Activated CD4-positive, alpha-beta T cell treated with anti-CD3 and anti-CD28 coated beads, Interleukin-2, amount 10 ng/mL, durations not matched to agents 7 days and 5 days (primary cell): ENCODE measurements around the gene KCNF1. TPM values are rescaled to one million over a fixed set of nuclear protein-coding genes. Genes with fewer than 3 reads are reported as not detected.

Source experiments
- CTCF ChIA-PET: fragments of 350-600 bp; sonication (Branson Sonifier 250); formaldehyde crosslinking; loops from one replicate; lab custom pipeline; 2021; ENCODE audit warnings: antibody characterized with exemption; lab: Charles Lee
- POLR2A ChIA-PET: fragments of 350-600 bp; sonication (Branson Sonifier 250); formaldehyde crosslinking; loops from one replicate; lab custom pipeline; 2021; ENCODE audit warnings: antibody characterized with exemption; lab: Charles Lee
- DNase-seq: peaks from one replicate; pipeline ENCODE4 v3.0.0-alpha.2; 2020
- H3K27ac Mint-ChIP-seq: one replicate; pipeline ENCODE4 v1.8.0; 2021; ENCODE audit warnings: mild to moderate bottlenecking, moderate library complexity, mixed read lengths
- H3K27me3 Mint-ChIP-seq: one replicate; pipeline ENCODE4 v1.8.0; 2021; ENCODE audit warnings: mixed read lengths
- H3K36me3 Mint-ChIP-seq: one replicate; pipeline ENCODE4 v1.8.0; 2021; ENCODE audit warnings: low read depth, mixed read lengths
- H3K4me1 Mint-ChIP-seq: one replicate; pipeline ENCODE4 v1.8.0; 2021; ENCODE audit warnings: mixed read lengths
- H3K4me3 Mint-ChIP-seq: one replicate; pipeline ENCODE4 v1.8.0; 2021; ENCODE audit warnings: mild to moderate bottlenecking, moderate library complexity, mixed read lengths
- H3K9me3 Mint-ChIP-seq: one replicate; pipeline ENCODE4 v1.8.0; 2021; ENCODE audit warnings: mixed read lengths
- total RNA-seq, 2 experiments: library from RNA; stranded (reverse); gene quantifications; one replicate each; pipeline ENCODE4 v1.2.3, GENCODE V29; 2021

The KCNF1 gene
- total RNA-seq, 2 experiments from 2014 or later, result not detected

- no peaks in the 10 kb centered on the region for H3K9me3 Mint-ChIP-seq
- H3K36me3 Mint-ChIP-seq, result no peaks in the 10 kb centered on the region
- H3K27me3 Mint-ChIP-seq, result peaks cover 32% of the 10 kb centered on the region
- H3K4me1 Mint-ChIP-seq, result peaks cover 2% of the 10 kb centered on the region
- DNase-seq, result no peak
- no peak overlapping the region for H3K27ac Mint-ChIP-seq
- no peak overlapping the region for H3K4me3 Mint-ChIP-seq
- ChIA-PET CTCF (no interaction called here), POLR2A (no interaction called here)
These were observed 1.1 kb upstream of the KCNF1 start for GRCh38 chr2:10910625-10911024.

- no peak overlapping the region for H3K4me3 Mint-ChIP-seq
- no peaks in the 10 kb centered on the region for H3K9me3 Mint-ChIP-seq
- ChIA-PET CTCF (interaction anchor here (0.6 to 1.4 kb wide), 2 partner anchors 48 to 172 kb away, joined by 3 to 5 read pairs; no protein-coding TSS in a partner anchor), POLR2A (interaction anchor here (0.5 kb wide), 1 partner anchor 372 kb away, joined by 3 read pairs; no protein-coding TSS in a partner anchor)
- DNase-seq, result no peak
- no peaks in the 10 kb centered on the region for H3K36me3 Mint-ChIP-seq
- H3K27ac Mint-ChIP-seq, result no peak overlapping the region
- peaks cover 2% of the 10 kb centered on the region for H3K4me1 Mint-ChIP-seq
- peaks cover 32% of the 10 kb centered on the region for H3K27me3 Mint-ChIP-seq
These were observed 470 bp downstream of the KCNF1 start for GRCh38 chr2:10912076-10912731.

GRCh38 chr2:10912796-10913455 is 1.2 kb downstream of the KCNF1 start:
- no peak overlapping the region for H3K4me3 Mint-ChIP-seq
- no peak for DNase-seq
- no peaks in the 10 kb centered on the region for H3K36me3 Mint-ChIP-seq
- no peak overlapping the region for H3K27ac Mint-ChIP-seq
- no peaks in the 10 kb centered on the region for H3K9me3 Mint-ChIP-seq
- POLR2A ChIA-PET, result interaction anchor here (0.5 kb wide), 1 partner anchor 371 kb away, joined by 3 read pairs; no protein-coding TSS in a partner anchor
- peaks cover 2% of the 10 kb centered on the region for H3K4me1 Mint-ChIP-seq
- peaks cover 32% of the 10 kb centered on the region for H3K27me3 Mint-ChIP-seq
- CTCF ChIA-PET, result interaction anchor here (0.9 to 1.4 kb wide), 2 partner anchors 9 to 49 kb away, joined by 4 to 5 read pairs; no protein-coding TSS in a partner anchor

GRCh38 chr2:10913501-10914271 is 2.0 kb downstream of the KCNF1 start:
- H3K4me1 Mint-ChIP-seq, result peaks cover 2% of the 10 kb centered on the region
- CTCF ChIA-PET, result interaction anchor here (0.8 to 0.9 kb wide), 2 partner anchors 10 to 652 kb away, joined by 3 to 4 read pairs; no protein-coding TSS in a partner anchor
- H3K9me3 Mint-ChIP-seq, result no peaks in the 10 kb centered on the region
- H3K4me3 Mint-ChIP-seq, result no peak overlapping the region
- no peaks in the 10 kb centered on the region for H3K36me3 Mint-ChIP-seq
- H3K27ac Mint-ChIP-seq, result no peak overlapping the region
- POLR2A ChIA-PET, result no interaction called here
- H3K27me3 Mint-ChIP-seq, result peaks cover 32% of the 10 kb centered on the region
- DNase-seq, result no peak

GRCh38 chr2:10914272-10914693 is 2.5 kb downstream of the KCNF1 start:
- DNase-seq, result no peak
- Mint-ChIP-seq H3K27ac (no peak overlapping the region), H3K4me3 (no peak overlapping the region), H3K4me1 (peaks cover 2% of the 10 kb centered on the region), H3K27me3 (peaks cover 32% of the 10 kb centered on the region), H3K36me3 (no peaks in the 10 kb centered on the region), H3K9me3 (no peaks in the 10 kb centered on the region)
- CTCF ChIA-PET, result interaction anchor here (0.8 kb wide), 1 partner anchor 651 kb away, joined by 3 read pairs; no protein-coding TSS in a partner anchor
- POLR2A ChIA-PET, result no interaction called here

GRCh38 chr2:10915236-10915635 is 3.5 kb downstream of the KCNF1 start:
- no peaks in the 10 kb centered on the region for H3K36me3 Mint-ChIP-seq
- H3K9me3 Mint-ChIP-seq, result no peaks in the 10 kb centered on the region
- H3K27me3 Mint-ChIP-seq, result peaks cover 24% of the 10 kb centered on the region
- CTCF ChIA-PET, result no interaction called here
- H3K4me3 Mint-ChIP-seq, result no peak overlapping the region
- peaks cover 2% of the 10 kb centered on the region for H3K4me1 Mint-ChIP-seq
- DNase-seq, result no peak
- POLR2A ChIA-PET, result no interaction called here
- no peak overlapping the region for H3K27ac Mint-ChIP-seq

GRCh38 chr2:10915731-10916276 is 4.1 kb downstream of the KCNF1 start:
- H3K27ac Mint-ChIP-seq, result no peak overlapping the region

GRCh38 chr2:10916953-10917352 is 5.2 kb downstream of the KCNF1 start:
- ChIA-PET POLR2A (no interaction called here), CTCF (interaction anchor here (0.6 kb wide), 1 partner anchor 23 kb away, joined by 3 read pairs; no protein-coding TSS in a partner anchor)
- no peaks in the 10 kb centered on the region for H3K9me3 Mint-ChIP-seq
- no peak overlapping the region for H3K27ac Mint-ChIP-seq
- DNase-seq, result no peak
- H3K4me3 Mint-ChIP-seq, result no peak overlapping the region
- no peaks in the 10 kb centered on the region for H3K4me1 Mint-ChIP-seq
- H3K27me3 Mint-ChIP-seq, result peaks cover 13% of the 10 kb centered on the region
- H3K36me3 Mint-ChIP-seq, result no peaks in the 10 kb centered on the region

More at GRCh38 chr2:10915731-10916276, 4.1 kb downstream of the KCNF1 start:
- Mint-ChIP-seq H3K4me3 (no peak overlapping the region), H3K36me3 (no peaks in the 10 kb centered on the region), H3K9me3 (no peaks in the 10 kb centered on the region), H3K27me3 (peaks cover 20% of the 10 kb centered on the region), H3K4me1 (peaks cover 2% of the 10 kb centered on the region)
- POLR2A ChIA-PET, result no interaction called here
- CTCF ChIA-PET, result interaction anchor here (0.7 kb wide), 1 partner anchor 41 kb away, joined by 3 read pairs; no protein-coding TSS in a partner anchor
- no peak for DNase-seq

GRCh38 chr2:10917927-10918326 is 6.2 kb downstream of the KCNF1 start:
- H3K36me3 Mint-ChIP-seq, result no peaks in the 10 kb centered on the region
- H3K27ac Mint-ChIP-seq, result no peak overlapping the region
- peaks cover 8% of the 10 kb centered on the region for H3K27me3 Mint-ChIP-seq
- no peak for DNase-seq
- H3K9me3 Mint-ChIP-seq, result no peaks in the 10 kb centered on the region
- CTCF ChIA-PET, result no interaction called here
- H3K4me1 Mint-ChIP-seq, result no peaks in the 10 kb centered on the region
- POLR2A ChIA-PET, result no interaction called here
- no peak overlapping the region for H3K4me3 Mint-ChIP-seq

GRCh38 chr2:10918661-10919409 is 7.1 kb downstream of the KCNF1 start:
- POLR2A ChIA-PET, result no interaction called here
- Mint-ChIP-seq H3K4me1 (no peaks in the 10 kb centered on the region), H3K27me3 (peaks cover 3% of the 10 kb centered on the region), H3K36me3 (no peaks in the 10 kb centered on the region), H3K27ac (no peak overlapping the region), H3K4me3 (no peak overlapping the region), H3K9me3 (no peaks in the 10 kb centered on the region)
- CTCF ChIA-PET, result no interaction called here
- DNase-seq, result no peak

GRCh38 chr2:10919410-10919770 is 7.7 kb downstream of the KCNF1 start:
- DNase-seq, result no peak
- POLR2A ChIA-PET, result no interaction called here
- H3K36me3 Mint-ChIP-seq, result no peaks in the 10 kb centered on the region
- H3K9me3 Mint-ChIP-seq, result no peaks in the 10 kb centered on the region
- CTCF ChIA-PET, result no interaction called here
- H3K27ac Mint-ChIP-seq, result no peak overlapping the region
- no peaks in the 10 kb centered on the region for H3K4me1 Mint-ChIP-seq
- H3K4me3 Mint-ChIP-seq, result no peak overlapping the region
- H3K27me3 Mint-ChIP-seq, result peaks cover 1% of the 10 kb centered on the region
